K562 (cell line): Measurements from ENCODE around the gene CD4. TPM values are rescaled to one million over a fixed set of nuclear protein-coding genes. Genes with fewer than 3 reads are reported as not detected.

Source experiments
- ATF1 ChIP-seq, 2 experiments: fragments of 450-650 bp in 1 of 2; IDR thresholded peaks; 2 replicates each; pipeline ENCODE4 v1.6.1; 2016; ENCODE audit warnings: missing compliant biosample characterization in 1 of 2, missing genetic modification characterization in 1 of 2
- CCNT2 ChIP-seq: IDR thresholded peaks from 2 replicates; pipeline ENCODE4 v1.6.1; 2011; ENCODE audit warnings: borderline replicate concordance, low read depth, mild to moderate bottlenecking, moderate library complexity, mixed read lengths, low read length; ENCODE audit not compliant: insufficient read length; ENCODE audit errors: extremely low read depth
- EP400 ChIP-seq: fragments of 450-650 bp; IDR thresholded peaks from 2 replicates; pipeline ENCODE4 v1.6.1; 2017; ENCODE audit warnings: antibody characterized with exemption, mild to moderate bottlenecking, moderate library complexity
- HDAC8 ChIP-seq: fragments of 450-650 bp; IDR thresholded peaks from 2 replicates; pipeline ENCODE4 v1.6.1; 2016; ENCODE audit warnings: mild to moderate bottlenecking, missing genetic modification characterization, moderate library complexity, missing compliant biosample characterization
- MTA1 ChIP-seq: fragments of 450-650 bp; IDR thresholded peaks from 2 replicates; pipeline ENCODE4 v1.6.1; 2017; ENCODE audit warnings: borderline replicate concordance
- RHOXF2B ChIP-seq: fragments of 250-450 bp; sonication (Bioruptor Pico); conservative IDR thresholded peaks from 2 replicates; pipeline ENCODE4 v1.5.1; 2021
- ZNF354B ChIP-seq: fragments of 250-450 bp; sonication (Bioruptor Pico); IDR thresholded peaks from 2 replicates; pipeline ENCODE4 v1.4.0; 2020
- polyA plus RNA-seq, 8 experiments: library from polyadenylated mRNA; depleted of rRNA in 4 of 8; stranded (reverse) in 5 of 8; unstranded in 3 of 8; fragments of >200 nt; fragmentation: Nextera tagmentation in 2 of 8; fragmentation: Illumina TruSeq in 1 of 8; extraction: Ambion mirVana in 2 of 8; extraction: Trizol in 1 of 8; gene quantifications; 2 replicates each; pipeline versions ENCODE4 v1.2.1 to v1.2.3, GENCODE V29; 2011 to 2014; ENCODE audit warnings: inconsistent platforms in 1 of 8, missing spikeins in 1 of 8
- total RNA-seq, 7 experiments: library from RNA; depleted of rRNA in 6 of 7; stranded (reverse); fragments of >200 nt in 6 of 7; fragmentation: Illumina TruSeq in 2 of 7; extraction: Trizol in 2 of 7; gene quantifications; 2 replicates each; pipeline versions ENCODE4 v1.2.1 to v1.2.3, GENCODE V29; 2011 to 2021; ENCODE audit warnings: low replicate concordance in 1 of 7
- TF ChIP-seq, protein P1 (sequence below): sonication (generic); IDR thresholded peaks from 2 replicates; pipeline ENCODE4 v1.6.1; 2016
- TF ChIP-seq, protein P2 (sequence below): fragments of 250-450 bp; sonication (Bioruptor Pico); IDR thresholded peaks from 2 replicates; pipeline ENCODE4 v1.4.0; 2020
- TF ChIP-seq, protein P3 (sequence below): fragments of 450-650 bp; IDR thresholded peaks from 2 replicates; pipeline ENCODE4 v1.6.1; 2016
- TF ChIP-seq, protein P4 (sequence below): fragments of 200-800 bp; sonication (Bioruptor generic); IDR thresholded peaks from 2 replicates; pipeline ENCODE4 v1.6.1; 2016; ENCODE audit warnings: missing genetic modification characterization, missing compliant biosample characterization

Gene CD4
- total and polyA plus RNA-seq, 9 of the 15 experiments (the other 6 are each of a cell fraction or from before 2014, with no cell fraction given) = 0.06 to 0.27 (median 0.09) TPM; not detected in 5

DNA sequence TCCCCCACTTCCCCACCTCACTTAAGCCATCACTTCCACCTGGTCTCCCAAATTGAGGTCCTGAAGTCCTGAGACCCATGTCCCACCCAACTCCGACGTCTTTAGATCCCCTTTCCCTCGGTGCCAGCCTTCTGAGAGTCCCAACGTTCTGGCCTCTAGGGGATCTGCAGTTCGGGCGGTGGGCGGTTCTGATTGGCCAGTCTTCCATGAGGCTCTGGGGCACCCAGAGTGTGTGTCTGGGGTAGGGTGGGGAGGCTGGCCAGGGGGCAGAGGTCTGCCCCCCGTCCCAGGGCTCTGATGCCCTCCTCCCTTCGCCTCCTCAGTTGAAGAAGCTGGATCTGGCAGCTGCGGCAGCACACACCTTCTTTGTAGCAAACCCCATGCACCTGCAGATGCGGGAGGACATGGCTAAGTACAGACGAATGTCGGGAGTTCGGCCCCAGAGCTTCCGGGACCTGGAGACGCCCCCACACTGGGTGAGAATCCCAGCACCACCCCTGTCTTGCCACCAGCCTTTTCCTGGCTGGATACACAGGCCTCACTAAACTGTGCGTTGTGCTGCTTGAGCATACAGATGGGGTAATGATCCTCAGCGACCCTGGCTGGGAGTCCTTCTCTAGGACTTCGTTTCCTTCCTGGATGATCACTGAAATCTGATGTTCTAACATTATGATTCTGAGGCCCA, 40.4 kb downstream of the CD4 start (continued):
- TF ChIP-seq, protein P1, sequence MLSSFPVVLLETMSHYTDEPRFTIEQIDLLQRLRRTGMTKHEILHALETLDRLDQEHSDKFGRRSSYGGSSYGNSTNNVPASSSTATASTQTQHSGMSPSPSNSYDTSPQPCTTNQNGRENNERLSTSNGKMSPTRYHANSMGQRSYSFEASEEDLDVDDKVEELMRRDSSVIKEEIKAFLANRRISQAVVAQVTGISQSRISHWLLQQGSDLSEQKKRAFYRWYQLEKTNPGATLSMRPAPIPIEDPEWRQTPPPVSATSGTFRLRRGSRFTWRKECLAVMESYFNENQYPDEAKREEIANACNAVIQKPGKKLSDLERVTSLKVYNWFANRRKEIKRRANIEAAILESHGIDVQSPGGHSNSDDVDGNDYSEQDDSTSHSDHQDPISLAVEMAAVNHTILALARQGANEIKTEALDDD = no peak
- no peak for TF ChIP-seq MTA1
- TF ChIP-seq, protein P2, sequence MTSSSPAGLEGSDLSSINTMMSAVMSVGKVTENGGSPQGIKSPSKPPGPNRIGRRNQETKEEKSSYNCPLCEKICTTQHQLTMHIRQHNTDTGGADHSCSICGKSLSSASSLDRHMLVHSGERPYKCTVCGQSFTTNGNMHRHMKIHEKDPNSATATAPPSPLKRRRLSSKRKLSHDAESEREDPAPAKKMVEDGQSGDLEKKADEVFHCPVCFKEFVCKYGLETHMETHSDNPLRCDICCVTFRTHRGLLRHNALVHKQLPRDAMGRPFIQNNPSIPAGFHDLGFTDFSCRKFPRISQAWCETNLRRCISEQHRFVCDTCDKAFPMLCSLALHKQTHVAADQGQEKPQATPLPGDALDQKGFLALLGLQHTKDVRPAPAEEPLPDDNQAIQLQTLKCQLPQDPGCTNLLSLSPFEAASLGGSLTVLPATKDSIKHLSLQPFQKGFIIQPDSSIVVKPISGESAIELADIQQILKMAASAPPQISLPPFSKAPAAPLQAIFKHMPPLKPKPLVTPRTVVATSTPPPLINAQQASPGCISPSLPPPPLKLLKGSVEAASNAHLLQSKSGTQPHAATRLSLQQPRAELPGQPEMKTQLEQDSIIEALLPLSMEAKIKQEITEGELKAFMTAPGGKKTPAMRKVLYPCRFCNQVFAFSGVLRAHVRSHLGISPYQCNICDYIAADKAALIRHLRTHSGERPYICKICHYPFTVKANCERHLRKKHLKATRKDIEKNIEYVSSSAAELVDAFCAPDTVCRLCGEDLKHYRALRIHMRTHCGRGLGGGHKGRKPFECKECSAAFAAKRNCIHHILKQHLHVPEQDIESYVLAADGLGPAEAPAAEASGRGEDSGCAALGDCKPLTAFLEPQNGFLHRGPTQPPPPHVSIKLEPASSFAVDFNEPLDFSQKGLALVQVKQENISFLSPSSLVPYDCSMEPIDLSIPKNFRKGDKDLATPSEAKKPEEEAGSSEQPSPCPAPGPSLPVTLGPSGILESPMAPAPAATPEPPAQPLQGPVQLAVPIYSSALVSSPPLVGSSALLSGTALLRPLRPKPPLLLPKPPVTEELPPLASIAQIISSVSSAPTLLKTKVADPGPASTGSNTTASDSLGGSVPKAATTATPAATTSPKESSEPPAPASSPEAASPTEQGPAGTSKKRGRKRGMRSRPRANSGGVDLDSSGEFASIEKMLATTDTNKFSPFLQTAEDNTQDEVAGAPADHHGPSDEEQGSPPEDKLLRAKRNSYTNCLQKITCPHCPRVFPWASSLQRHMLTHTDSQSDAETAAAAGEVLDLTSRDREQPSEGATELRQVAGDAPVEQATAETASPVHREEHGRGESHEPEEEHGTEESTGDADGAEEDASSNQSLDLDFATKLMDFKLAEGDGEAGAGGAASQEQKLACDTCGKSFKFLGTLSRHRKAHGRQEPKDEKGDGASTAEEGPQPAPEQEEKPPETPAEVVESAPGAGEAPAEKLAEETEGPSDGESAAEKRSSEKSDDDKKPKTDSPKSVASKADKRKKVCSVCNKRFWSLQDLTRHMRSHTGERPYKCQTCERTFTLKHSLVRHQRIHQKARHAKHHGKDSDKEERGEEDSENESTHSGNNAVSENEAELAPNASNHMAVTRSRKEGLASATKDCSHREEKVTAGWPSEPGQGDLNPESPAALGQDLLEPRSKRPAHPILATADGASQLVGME (CRISPR knock-in tag) = no peak
- TF ChIP-seq EP400 = peak; percentile 46; the same call in 1 of the 2 replicates
- TF ChIP-seq, protein P3, sequence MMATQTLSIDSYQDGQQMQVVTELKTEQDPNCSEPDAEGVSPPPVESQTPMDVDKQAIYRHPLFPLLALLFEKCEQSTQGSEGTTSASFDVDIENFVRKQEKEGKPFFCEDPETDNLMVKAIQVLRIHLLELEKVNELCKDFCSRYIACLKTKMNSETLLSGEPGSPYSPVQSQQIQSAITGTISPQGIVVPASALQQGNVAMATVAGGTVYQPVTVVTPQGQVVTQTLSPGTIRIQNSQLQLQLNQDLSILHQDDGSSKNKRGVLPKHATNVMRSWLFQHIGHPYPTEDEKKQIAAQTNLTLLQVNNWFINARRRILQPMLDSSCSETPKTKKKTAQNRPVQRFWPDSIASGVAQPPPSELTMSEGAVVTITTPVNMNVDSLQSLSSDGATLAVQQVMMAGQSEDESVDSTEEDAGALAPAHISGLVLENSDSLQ = no peak
- no peak for TF ChIP-seq ZNF354B (CRISPR knock-in tag)
- no peak for TF ChIP-seq ATF1 (CRISPR knock-in tag; IDR thresholded peaks at IDR 0.05)
- 0 out of 2 replicates have a peak, but pooled peaks have one; percentile 8 for TF ChIP-seq ATF1 (tag; IDR thresholded peaks at IDR 0.05)
- no peak for TF ChIP-seq CCNT2
- TF ChIP-seq, protein P4, sequence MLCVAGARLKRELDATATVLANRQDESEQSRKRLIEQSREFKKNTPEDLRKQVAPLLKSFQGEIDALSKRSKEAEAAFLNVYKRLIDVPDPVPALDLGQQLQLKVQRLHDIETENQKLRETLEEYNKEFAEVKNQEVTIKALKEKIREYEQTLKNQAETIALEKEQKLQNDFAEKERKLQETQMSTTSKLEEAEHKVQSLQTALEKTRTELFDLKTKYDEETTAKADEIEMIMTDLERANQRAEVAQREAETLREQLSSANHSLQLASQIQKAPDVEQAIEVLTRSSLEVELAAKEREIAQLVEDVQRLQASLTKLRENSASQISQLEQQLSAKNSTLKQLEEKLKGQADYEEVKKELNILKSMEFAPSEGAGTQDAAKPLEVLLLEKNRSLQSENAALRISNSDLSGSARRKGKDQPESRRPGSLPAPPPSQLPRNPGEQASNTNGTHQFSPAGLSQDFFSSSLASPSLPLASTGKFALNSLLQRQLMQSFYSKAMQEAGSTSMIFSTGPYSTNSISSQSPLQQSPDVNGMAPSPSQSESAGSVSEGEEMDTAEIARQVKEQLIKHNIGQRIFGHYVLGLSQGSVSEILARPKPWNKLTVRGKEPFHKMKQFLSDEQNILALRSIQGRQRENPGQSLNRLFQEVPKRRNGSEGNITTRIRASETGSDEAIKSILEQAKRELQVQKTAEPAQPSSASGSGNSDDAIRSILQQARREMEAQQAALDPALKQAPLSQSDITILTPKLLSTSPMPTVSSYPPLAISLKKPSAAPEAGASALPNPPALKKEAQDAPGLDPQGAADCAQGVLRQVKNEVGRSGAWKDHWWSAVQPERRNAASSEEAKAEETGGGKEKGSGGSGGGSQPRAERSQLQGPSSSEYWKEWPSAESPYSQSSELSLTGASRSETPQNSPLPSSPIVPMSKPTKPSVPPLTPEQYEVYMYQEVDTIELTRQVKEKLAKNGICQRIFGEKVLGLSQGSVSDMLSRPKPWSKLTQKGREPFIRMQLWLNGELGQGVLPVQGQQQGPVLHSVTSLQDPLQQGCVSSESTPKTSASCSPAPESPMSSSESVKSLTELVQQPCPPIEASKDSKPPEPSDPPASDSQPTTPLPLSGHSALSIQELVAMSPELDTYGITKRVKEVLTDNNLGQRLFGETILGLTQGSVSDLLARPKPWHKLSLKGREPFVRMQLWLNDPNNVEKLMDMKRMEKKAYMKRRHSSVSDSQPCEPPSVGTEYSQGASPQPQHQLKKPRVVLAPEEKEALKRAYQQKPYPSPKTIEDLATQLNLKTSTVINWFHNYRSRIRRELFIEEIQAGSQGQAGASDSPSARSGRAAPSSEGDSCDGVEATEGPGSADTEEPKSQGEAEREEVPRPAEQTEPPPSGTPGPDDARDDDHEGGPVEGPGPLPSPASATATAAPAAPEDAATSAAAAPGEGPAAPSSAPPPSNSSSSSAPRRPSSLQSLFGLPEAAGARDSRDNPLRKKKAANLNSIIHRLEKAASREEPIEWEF (CRISPR knock-in tag) = no peak
- no peak for TF ChIP-seq HDAC8 (tag)
- TF ChIP-seq RHOXF2B = no peak
- TF ChIP-seq, all 486 proteins: peak for 7
